IPS-18c (cell line): ENCODE data around the gene TPRA1.

Experiments
- H3K4me3 ChIP-seq: 2 replicates; pipeline ENCODE4 v1.7.0; 2013; ENCODE audit warnings: low read depth, mild to moderate bottlenecking, low read length, moderate library complexity; ENCODE audit not compliant: insufficient read depth
- H3K9me3 ChIP-seq: one replicate; pipeline ENCODE4 v1.6.1; 2013; ENCODE audit warnings: mild to moderate bottlenecking, low read length, moderate library complexity; ENCODE audit not compliant: control insufficient read depth, insufficient read depth

Gene TPRA1

GRCh38 chr3:127577448-127577847 lies 13.1 kb downstream of the TPRA1 start:
- H3K4me3 ChIP-seq = no peak overlapping the region
- H3K9me3 ChIP-seq = no peaks in the 10 kb centered on the region

GRCh38 chr3:127574880-127575878 lies 15.4 kb downstream of the TPRA1 start:
- H3K4me3 ChIP-seq = no peak overlapping the region
- H3K9me3 ChIP-seq = no peaks in the 10 kb centered on the region

DNA sequence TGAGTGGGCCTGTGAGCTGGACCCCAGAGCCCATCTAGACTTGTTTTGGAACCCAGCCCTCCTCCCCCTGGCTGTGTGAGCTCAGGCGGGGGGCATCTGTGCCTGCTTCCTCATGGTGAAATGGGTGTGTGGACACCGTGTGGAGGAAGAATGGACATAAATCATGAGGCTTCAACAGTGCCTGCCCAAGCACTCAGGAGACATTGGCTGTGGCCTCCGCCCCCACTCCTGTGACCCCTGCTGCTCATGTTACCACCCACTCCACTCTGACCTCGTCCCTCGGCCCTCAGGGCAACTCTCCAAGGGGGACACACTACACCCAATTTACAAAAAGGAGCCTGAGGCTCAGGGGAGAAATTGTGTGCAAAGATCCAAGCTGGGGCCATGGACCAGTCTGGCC lies 16.6 kb downstream of the TPRA1 start:
- H3K4me3 ChIP-seq = no peak overlapping the region
- H3K9me3 ChIP-seq = no peaks in the 10 kb centered on the region

GRCh38 chr3:127573401-127573800 lies 17.1 kb downstream of the TPRA1 start:
- H3K9me3 ChIP-seq = no peaks in the 10 kb centered on the region
- H3K4me3 ChIP-seq = no peak overlapping the region

DNA sequence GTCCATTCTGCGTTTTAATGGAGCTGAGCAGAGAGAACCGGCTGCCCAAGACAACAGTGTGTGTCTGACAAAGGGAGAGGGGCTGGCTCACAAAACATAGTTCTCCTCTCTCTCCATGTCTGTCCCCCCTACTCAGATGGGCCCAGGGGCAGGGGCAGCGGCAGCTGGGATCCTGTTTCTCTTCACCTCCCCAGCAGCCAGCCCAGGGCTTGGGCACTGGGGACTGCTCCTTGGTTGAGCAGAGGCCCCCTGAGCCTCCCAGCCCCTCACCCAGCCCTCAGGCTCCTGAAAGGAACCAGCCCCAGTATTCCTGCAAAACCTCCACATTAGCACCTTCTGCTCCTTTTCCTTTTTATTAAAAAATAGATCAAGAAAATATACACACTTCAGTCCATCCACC lies 17.8 kb downstream of the TPRA1 start:
- Histone ChIP-seq H3K9me3 (no peaks in the 10 kb centered on the region), H3K4me3 (no peak overlapping the region)

GRCh38 chr3:127572186-127572585 lies 18.3 kb downstream of the TPRA1 start:
- Histone ChIP-seq H3K9me3 (no peaks in the 10 kb centered on the region), H3K4me3 (no peak overlapping the region)

DNA sequence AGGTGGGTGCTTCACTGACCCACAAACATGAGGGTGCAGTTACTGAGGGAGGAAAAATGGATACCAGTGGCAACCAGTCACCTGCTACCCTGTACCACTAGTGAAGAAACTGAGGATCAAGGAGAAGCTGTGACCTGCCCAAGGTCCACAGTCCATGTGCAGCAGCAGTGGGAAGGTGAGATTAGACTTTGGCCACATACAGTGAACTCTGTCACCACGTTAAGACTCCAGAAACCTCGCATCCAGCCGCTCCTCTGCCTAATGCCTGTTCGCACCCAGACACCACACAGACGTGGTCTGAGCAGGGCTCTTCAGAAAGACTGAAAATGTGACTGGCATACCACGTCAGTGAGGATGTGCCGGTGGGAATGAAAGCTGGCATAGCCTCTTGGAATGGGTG lies 20.0 kb downstream of the TPRA1 start:
- Histone ChIP-seq H3K4me3 (no peak overlapping the region), H3K9me3 (no peaks in the 10 kb centered on the region)

DNA sequence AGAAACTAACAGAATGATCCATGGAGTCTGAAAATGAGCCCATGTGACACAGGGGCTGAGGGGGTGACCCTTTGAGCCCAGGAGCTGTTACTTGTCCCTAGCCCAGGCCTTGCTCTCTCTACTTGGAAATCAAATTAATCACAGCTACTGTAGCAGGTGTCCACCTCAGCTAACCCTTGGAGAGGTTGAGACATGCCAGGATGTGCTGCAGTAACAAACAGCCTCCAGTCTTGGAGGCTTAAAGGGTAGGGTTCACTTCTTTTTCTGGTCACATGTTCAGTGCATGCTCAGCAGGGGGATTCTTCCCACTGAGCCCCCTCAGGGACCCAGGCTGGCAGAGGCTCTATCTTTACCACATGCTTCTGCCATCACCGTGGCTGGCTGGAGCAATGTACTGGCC lies 21.4 kb downstream of the TPRA1 start:
- Histone ChIP-seq H3K4me3 (no peak overlapping the region), H3K9me3 (no peaks in the 10 kb centered on the region)

GRCh38 chr3:127568586-127568985 lies 21.9 kb downstream of the TPRA1 start:
- Histone ChIP-seq H3K9me3 (no peaks in the 10 kb centered on the region), H3K4me3 (no peak overlapping the region)

GRCh38 chr3:127566833-127567232 lies 23.7 kb downstream of the TPRA1 start:
- H3K4me3 ChIP-seq = no peak overlapping the region
- no peaks in the 10 kb centered on the region for H3K9me3 ChIP-seq

DNA sequence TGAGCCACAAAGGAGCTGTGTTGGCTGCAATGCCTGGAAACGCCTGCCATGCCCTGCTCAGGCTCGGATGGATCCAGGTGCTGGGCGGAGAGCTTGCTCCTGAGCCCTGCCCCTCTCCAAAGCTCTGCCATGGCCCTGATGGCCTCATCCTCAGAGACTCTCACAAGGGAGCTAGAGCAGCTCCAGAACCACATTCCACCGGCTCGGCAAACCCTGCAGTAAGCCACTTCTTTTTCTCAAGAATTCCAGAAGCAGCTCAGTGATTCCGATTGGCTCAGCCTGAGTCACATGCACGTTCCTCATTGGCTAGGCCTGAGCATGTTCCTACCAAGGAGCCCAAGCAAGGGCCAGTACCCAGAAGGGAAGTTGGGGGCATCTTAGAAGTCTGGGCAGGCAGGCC lies 24.8 kb downstream of the TPRA1 start:
- H3K4me3 ChIP-seq = no peak overlapping the region
- H3K9me3 ChIP-seq = no peaks in the 10 kb centered on the region

DNA sequence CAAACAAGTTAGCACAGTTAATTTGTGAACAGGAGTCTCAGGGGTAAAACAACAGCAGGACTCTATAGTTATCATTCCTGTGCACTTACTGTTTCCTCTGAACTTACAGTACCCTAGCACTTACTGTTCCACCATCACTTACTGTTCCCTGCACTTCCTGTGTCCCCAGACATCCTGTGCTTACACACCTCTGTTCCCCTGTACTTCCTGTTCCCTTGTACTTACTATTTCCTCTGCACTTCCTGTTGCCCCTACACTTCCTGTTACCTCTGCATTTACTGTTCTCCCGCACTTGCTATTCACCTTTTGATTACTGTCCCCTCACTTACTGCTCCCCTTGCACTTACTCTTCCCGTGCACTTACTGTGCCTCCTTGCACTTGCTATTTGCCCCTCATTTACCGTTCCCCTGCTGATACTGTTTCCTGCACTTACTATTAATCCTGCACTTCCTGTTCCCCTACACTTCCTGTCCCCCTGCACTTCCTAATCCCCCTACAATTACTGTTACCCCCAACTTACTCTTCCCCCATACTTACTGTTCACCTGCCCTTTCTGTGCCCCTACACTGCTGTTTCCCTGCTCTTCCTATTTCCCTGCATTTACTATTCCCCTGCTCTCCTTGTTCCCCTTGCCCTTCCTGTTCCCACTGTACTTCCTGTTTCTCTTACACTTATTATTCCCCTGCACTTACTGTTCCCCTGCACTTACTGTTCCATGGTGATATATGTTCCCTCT lies 30.3 kb downstream of the TPRA1 start:
- Histone ChIP-seq H3K9me3 (no peaks in the 10 kb centered on the region), H3K4me3 (no peak overlapping the region)

DNA sequence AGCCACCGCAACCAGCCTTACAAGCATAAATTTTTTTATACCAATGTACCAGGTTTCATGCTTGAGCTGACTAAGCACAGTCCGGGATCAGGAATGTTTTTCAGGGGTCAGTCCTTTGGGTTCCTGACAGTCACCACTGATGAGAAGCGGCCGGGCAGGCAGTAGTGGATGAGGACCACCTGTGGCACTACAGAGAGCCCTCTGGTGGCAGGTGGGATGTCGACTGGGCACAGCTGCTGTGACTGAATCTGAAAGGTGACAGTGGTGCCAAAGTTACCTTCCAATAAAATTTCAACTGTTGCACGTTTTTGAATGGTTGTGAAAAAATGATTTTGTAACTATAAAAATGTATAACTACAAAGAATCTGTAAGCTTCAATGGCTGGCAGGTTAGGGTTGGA lies 34.0 kb downstream of the TPRA1 start:
- Histone ChIP-seq H3K4me3 (no peak overlapping the region), H3K9me3 (no peaks in the 10 kb centered on the region)

GRCh38 chr3:127555108-127555507 lies 35.4 kb downstream of the TPRA1 start:
- H3K9me3 ChIP-seq = no peaks in the 10 kb centered on the region
- no peak overlapping the region for H3K4me3 ChIP-seq

- Histone ChIP-seq H3K4me3 (no peak overlapping the region), H3K9me3 (no peaks in the 10 kb centered on the region)
These were observed 38.5 kb downstream of the TPRA1 start for GRCh38 chr3:127552038-127552437.

DNA sequence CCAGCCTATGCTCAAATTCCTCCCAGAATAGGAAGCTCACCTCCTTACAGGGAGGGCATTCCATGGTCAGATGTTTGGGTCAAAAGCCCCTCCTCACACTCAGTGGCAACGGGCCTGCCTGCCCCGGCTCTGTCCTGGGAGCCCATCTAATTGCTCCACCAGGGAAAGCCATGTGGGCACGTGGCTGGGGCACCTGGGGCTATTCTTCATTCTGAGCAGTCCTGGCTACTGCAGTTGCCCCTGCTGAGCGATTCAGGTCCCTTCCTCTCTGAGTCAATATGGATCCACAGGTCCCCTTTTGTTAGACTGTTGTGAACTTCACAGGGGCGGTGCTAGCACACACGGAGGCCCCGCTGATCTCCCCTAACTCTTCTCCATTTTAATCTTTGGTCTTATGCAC lies 39.4 kb downstream of the TPRA1 start:
- Histone ChIP-seq H3K9me3 (no peaks in the 10 kb centered on the region), H3K4me3 (no peak overlapping the region)

DNA sequence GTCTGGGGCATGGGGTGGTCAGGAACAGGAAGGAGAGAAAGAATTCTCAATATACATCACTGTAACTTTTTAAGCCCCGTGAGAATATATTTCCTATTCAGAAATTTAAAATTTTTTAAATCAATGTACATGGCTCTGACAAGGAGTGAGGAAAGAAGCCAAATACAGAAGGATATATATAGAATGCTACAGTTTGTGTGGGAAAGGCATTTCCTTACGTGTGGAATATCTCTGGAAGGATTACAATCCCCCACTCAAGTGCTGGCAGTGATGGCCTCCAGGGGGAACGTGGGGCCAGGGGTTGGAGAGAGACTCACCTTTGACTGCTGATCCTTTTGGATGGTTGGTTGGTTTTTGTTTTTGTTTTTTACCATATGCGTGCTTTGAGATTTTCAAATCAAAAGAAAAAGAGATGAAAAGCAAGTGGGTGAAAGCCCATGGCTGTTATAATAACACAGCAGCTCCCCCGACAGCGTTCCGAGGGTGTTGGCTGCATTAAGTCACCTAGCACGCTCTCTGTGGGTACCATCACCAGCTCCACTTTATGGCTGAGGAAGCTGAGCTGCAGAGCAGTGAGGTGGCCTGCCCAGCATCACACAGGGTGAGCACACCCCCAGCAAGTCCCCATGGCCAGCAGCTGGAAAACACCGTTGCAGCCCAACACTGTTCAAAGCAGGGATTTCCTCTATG lies 39.9 kb downstream of the TPRA1 start:
- H3K4me3 ChIP-seq = no peak overlapping the region
- H3K9me3 ChIP-seq = no peaks in the 10 kb centered on the region
